HT1080 (cell line): ENCODE measurements around the gene LY6G6C. TPM values are rescaled to one million over a fixed set of nuclear protein-coding genes. Genes with fewer than 3 reads are reported as not detected.
"Not testable (repeated sequence)": the region's sequence is repeated elsewhere in the genome, so short reads cannot be mapped to it uniquely, and the experiment has no call there.

Source experiments
- DNase-seq: peaks from one replicate; pipeline ENCODE4 v3.0.0-alpha.2; 2015; ENCODE audit warnings: low read depth
- total RNA-seq: library from RNA; depleted of rRNA; stranded (reverse); fragments of >200 nt; shearing (Covaris generic); gene quantifications from 2 replicates; pipeline ENCODE4 v1.2.3, GENCODE V29; 2014

The LY6G6C gene
- total RNA-seq, 1 experiment from 2014 or later = not detected

DNA sequence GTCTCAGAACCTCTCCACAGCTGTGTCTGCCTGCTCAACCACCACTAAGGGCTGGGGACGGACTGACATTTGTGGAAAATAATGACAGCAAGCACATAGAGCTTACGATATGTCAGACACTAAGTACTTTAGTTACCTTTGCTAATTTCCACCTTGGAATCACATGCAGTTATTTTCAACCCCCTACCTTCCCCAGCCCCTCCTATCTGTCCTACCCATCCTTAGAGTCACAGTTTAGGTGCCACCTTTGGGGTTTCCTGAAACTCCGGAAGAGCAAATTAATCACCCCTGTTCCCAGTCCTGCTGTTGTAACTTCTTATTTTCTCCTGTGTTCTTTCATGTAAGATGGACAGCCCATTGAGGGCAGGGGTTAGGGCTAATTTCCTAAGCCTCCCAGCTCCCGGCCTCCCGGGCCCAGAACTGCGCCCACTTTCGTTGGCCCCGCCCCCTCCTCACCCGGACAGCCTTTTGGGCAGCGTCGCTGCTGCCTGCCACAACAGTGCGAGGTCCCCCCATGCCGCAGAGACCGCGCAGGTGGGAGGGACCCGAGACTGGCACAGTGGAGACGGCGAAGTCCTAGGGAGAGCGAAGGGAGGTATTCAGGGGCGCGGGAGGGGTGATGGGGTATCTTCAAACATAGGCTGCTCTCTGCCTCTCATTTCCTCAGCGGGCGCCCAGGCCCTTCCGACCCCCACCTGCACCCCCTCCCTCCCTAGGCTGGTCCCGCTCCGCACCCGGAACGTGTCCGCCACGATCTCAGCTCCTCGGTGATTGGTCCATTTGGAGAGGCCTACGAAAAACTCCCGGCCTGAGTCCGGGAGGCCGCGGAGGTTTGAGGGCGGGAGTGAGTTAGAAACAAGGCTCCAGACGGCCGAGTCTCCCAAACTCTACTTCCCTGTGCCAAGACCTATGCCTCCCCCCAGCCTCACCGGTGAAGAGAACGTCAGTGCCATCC is 6.4 kb upstream of the LY6G6C start:
- DNase-seq = no peak

DNA sequence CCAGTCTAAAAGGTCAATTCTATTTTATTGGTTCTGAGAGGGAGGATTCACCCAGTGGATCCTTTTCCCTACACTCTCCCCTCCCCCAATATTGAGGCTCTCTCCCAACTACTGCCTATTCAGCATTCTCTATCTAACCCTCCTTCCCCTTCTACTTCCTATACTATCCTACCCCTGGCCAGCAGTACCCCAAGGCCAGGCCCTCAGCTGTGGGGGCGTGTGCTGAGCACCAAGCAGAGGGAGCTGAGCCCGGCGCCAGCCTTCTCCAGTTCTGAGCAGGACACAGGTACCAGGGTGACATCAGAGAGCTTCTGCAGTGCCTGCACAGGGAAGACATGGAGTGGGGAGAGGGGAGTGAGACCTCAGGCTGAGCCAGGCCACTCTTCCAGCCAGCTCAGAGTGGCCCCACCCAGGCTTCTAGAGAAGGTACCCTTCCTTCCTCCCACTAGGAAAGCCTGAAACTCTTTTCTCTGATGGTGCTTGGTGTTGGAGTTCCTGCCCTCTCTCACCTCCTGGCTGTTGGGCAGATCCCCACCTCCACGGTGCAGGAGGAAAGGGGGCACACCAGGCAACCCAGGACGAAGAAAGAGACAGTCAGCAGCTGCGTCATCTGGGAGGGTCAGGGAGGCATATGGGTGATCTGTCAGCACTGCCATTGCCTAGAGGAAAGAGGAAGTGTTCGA is 5.6 kb upstream of the LY6G6C start:
- no peak for DNase-seq

DNA sequence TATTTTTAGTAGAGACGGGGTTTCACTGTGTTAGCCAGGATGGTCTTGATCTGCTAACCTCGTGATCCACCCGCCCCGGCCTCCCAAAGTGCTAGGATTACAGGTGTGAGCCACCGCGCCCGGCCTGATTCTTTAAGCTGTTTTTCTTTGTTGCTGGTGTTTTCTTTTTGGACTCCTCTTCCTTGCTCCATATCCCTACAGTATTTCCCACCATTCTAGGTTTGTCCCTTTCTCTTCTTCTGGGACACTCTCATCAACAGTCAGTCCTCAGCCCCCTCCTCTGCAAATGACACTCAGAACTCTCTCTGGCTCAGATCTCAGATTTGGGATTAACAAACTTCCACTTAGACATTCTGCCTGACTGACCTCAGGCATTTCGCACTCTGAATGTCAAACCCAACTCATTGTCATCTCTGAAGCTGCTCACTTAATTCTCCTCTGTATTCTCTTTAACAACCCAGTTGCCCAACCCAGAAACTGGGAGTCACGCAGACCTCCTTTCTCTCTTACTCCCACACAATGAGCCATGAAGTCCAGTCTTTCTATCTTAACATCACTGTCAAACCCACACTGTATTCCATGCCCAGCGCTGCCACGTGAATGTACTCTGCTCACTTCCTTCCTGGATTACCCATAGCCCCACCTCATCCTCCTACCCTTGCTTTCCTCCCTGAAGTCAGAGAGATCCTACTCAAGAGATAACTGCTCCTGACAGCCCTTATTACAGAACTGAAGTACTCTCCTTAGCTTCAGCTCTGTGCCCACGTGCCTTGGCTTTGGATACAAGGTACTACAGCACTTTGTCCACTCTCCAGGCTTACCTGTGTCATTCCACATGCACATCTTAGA is 4.2 kb upstream of the LY6G6C start:
- DNase-seq = no peak

DNA sequence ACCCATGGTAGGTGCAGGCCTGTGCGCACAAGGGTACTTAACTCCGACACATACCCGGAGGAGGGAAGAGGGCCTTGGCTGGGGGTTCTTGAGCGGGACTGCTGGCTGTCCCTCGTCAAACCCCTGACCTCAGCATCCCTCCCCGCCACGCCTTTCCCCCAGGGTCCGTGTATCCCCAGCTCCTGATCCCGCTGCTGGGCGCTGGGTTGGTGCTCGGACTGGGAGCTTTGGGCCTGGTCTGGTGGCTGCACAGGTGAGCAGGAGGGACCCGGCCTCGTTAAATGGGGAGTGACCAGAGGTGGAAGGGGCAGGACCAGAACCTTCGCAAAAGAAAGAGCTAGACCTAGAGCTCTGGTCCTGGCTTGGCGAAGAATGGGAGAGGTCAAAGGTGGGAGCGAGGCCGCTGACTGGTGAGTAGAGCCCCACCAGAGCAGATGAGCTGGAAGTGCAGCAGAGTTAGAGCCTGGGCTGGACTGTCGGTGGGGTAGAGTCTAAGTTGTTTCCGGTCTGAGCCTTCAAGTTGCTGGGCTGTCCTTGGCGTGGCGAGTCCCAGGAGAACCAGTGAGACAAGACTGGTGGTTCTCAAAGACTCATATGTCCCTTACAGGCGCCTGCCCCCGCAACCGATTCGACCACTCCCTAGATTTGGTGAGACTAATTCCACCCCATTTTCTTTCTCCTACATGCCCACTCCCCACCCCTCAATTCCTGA is 2.6 kb upstream of the LY6G6C start:
- no peak for DNase-seq

DNA sequence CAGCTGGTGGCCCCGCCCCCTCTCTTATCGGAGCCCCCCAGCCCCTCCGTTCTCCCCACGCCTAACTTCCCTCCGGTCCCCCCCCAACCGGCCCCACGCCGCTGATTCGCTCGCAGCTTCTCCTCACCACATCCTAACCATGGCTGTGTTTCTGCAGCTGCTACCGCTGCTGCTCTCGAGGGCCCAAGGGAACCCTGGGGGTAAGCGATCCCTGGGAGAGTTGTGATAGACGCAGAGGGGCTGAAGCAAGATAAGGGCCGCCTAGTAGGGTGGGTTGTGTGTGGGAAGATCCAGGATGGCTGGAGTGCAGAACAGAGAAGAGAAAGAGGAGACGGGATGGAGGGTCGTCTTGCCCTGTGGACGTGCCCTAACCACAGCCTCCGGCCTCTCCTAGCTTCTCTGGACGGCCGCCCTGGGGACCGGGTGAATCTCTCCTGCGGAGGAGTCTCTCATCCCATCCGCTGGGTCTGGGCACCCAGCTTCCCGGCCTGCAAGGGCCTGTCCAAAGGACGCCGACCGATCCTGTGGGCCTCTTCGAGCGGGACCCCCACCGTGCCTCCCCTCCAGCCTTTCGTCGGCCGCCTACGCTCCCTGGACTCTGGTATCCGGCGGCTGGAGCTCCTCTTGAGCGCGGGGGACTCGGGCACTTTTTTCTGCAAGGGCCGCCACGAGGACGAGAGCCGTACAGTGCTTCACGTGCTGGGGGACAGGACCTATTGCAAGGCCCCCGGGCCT is 1.9 kb upstream of the LY6G6C start, which contains the start of gene MPIG6B:
Gene MPIG6B, plus strand, starts transcription at position 129 of the 735 bp plus-strand sequence. Its CDS starts 11 bp downstream, at position 140.
- DNase-seq = no peak

DNA sequence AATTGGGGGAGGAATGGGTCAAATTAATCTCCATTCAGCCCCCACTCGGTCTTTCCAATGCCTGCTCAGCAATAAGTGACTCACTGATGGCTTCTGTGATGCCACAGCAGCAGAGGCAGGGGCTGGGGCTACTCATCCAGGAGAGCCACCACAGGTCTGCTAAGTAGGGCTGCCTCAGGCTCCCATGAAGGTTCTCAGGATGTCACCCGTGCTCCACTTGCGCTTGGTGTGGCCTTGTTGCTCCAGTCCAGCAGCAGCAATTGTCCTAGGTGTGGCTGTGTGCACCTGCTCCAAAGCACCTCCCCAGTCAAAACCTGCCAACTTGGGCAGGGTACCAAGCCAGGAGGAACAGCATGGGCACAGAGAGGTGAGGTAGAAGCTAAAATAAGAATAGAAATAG is 627 bp upstream of the LY6G6C start:
- DNase-seq = no peak

DNA sequence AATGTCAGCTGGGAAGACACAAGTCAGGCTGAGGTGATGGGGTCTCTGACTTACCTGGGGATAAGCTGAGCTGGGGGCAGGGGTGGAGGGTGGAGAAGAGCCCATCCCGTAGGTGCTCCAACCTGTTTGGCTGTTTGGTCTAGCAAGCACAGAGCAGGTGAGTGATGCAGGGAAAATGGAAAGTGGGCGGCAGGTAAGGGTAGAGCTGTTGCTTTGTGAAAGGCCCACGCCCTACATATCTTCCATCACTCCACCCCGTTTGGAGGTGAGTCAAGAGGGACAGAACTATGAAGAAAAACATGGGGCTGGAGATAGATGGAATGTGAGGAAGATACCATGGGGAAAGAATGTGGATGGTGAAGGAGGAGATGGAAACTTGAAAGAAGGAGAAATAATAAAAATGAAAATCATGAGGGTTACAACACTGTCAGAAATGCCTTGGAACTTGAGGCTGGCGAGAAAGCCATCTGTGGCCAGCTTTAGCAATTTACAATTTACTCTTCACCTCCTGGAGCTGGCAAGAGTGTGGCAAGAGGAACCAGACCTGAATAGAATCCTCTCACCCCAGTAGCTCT is 1.3 kb downstream of the LY6G6C start:
- DNase-seq = no peak

DNA sequence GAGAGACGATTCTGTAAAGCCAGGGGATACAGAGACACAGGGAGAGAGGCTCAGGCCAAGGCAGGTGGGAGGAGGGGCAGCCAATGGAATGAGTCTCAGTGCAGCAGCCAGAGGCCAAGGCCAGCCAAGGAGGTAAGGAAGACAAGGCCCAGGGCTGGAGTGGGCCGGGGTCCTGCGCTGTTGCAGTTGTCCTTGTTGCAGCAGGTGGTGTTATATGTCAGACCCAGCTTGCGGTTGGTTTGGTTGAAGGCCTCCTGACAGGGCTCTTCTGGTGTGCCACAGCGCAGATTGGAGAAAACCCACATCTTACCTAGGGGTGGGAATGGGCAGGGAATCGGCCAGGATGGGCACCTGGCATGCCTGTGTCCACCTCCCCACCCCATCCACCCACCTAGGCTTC is 2.5 kb downstream of the LY6G6C start:
- DNase-seq = no peak

DNA sequence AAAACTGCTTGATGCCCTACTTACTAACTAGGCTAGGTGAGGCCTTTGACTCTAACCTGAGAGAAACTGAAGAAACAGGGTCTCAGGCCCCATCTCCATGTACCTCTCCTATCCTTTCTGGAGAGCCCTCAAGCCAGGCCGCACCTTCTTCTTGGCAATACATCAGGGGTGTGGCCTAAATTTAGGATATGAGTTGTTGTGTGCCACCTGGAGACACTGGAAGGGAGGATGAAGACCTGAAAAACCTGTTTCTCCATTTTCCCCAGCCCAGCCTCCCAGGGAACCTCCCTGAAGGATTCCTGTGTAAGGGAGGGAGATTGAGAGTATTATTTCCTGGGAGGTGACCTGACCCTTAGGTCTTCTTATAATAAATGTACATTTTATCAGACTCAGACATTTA is 3.3 kb downstream of the LY6G6C start:
- DNase-seq = no peak

DNA sequence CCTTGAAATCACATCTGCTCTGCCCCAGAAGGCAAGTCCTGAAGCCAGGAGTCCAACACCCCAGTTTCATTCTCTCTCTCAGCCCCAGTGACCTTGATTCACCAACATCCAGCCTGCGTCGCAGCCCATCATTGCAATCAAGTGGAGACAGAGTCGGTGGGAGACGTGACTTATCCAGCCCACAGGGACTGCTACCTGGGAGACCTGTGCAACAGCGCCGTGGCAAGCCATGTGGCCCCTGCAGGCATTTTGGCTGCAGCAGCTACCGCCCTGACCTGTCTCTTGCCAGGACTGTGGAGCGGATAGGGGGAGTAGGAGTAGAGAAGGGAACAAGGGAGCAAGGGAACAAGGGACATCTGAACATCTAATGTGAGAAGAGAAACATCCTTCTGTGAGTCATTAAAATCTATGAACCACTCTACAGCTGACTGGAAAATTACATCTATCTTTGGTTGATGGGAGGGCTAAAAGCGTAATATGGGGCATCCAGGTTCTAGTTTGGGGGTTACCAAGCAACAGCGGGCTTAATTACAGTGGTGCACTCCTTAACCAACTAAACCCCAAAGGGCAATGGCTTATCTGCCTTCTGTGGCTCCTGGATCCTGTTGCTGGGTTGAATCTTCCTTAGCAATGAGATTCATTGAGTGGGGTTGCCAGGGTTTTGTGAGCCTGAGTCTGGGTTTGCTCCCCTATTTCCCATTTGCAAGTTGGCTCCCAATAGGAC is 3.9 kb downstream of the LY6G6C start:
- no peak for DNase-seq

DNA sequence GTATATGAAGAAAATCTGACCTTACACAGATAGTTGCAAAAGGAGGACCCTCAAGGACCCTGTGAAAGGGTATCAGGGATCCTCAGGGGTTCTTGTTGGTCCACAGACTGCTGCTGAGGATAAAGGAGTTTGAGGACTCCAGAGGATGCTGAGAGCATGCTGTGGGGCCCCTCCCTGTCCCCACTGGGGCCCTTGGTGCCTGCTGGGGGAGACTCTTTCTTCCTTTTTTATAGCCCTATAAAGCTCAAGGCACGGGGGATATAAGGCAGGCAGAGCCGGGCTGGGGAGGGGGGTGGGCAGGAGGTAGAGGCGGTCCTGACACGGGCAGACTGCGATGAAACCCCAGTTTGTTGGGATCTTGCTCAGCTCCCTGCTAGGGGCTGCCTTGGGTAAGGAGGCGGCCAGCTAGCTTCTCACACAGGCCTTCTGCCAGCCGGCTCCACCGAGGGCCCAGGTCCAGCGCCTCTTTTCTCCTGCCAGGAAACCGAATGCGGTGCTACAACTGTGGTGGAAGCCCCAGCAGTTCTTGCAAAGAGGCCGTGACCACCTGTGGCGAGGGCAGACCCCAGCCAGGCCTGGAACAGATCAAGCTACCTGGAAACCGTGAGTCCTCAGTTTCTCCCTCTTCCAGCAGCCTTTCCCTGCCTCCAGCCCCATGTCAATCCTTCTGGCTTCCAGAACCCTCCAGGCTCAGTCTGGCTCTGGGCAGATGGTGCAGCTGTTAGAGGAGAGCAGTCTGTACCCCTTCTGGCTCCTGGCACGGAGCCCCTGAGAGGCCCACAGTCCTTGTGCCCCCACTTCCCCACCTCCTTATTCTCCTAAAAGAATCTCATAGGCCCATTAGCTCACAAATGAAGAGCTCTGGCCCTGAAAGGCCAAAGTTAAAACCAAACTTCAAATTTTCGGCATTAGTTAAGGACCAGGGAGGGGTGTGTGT is 6.3 kb downstream of the LY6G6C start, which contains the start of gene LY6G6D:
Gene LY6G6D, plus strand, starts transcription at position 327 of the 937 bp plus-strand sequence. Its CDS starts 8 bp downstream, at position 335.
- no peak for DNase-seq

DNA sequence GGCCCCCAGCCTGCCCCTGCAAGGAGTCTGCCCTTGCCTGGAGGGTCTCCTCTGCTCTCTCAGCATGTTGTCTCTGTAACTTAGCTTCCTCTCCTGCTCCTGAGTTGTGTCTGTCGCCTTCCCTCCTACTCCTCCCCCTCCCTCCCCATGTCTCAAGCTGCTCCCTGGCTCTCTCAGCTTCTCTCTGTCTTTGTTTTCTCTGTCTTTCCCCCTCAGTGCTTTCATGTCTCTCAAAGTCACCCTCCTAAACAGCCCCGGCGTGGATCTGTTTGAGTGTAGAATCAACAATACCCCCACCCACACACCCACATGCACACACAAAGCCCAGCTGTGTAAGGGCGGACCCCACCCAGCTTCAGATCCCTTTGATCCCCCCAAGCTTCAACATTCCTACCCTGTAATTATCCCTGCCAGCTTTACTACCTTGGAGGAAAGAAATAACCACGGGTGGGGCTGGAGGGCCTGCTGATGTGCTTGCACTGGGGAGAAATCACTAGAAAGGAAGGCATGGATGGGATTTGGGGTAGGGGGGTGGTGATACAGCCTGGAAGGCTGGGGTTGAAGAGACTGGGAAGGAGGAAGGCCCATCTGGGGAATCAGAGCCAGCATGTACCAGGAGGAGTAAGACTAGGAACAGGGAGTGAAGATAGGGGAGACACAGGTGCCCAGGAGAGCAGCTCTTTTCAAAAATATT is 7.4 kb downstream of the LY6G6C start:
- no peak for DNase-seq

DNA sequence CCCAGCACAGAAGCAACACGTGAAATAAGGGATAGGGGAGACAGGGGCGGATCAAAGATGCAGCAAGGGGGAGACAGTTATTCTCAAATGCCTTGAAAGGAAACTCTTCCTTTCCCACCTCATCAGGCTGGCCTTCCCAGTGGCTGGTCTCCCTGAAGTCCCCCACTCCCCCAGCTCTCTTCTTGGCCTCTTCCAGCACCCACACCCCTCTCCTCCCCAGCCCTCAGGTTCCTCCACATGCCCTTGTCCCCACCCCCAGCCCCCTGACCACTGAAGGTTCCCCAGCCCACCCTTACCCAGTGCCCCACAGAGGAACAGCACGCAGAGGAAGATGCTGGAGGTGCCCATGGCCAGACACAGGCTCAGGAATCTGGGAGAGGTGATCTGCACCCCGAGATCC is 8.1 kb downstream of the LY6G6C start:
- DNase-seq = no peak

DNA sequence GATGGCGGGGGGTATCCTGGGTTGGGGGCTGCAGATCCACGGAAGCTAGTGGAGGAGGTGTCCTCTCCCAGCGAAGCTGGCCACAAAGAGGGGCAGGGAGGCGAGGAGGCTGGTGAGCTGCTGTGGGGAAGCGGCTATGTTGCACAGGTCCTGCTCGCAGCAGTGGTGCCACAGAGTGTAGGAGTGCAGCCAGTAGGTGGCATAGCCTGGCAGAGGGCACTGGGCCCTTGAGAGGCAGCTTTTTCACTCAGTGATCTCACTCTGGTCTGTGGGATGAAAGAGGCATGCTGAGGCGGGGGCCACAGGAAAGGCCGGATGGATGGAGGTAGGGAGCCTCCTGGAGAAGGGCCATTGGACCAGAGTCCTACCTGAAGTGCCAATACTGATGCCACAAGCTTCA is 9.2 kb downstream of the LY6G6C start:
- DNase-seq = peak; percentile 25

DNA sequence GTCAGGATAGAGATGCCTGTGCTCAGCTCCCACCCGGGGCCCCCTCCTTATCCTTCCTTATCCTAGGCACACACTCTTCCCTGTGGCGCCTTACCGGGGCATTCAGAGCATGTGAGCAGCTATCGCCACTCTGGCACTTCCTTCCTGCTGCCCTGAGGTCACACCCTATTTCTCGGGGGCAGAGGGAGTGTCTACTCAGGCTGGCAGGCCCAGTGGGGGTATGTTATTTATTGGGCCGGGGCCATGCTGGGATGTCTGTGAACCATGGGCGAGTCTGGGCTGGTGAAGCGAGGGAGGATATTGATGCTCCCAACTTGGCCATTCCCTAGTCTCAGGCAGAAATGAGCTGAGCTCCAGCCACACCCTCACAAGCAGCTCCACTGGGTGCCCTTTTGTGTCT is 10.3 kb downstream of the LY6G6C start:
- no peak for DNase-seq

DNA sequence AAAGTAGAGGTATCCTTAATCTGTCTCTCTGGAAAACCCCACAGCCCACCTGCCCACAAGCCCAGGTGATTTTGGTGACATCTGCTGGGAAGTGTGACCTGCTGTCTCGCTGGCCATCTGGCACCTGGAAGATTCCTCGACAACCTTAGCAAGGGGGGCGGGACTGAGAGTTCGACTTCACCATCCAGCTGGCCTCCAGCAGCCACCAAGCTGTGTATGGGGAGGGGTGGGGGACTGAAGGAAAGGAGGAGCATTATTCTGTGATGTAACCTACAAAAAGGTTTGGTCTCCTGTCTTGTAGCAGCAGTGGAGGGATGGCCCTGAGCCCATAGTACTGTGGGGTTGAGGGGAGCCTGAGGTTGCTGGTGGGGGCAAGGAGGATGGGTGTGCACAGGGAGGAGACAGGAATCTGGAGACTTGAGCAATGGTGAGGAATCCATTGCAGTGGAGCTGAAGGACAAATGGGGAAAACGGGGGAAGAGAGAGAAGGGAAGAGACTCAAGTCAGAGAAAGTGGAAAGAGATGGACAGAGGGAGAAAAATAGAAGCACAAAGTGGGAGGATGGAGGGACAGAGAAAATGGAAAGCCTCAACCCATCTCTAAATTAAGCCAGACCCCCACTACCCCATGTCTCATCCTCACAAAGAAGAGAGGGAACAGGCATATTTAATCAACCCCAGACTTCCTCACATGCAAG is 10.9 kb downstream of the LY6G6C start:
- DNase-seq = no peak

DNA sequence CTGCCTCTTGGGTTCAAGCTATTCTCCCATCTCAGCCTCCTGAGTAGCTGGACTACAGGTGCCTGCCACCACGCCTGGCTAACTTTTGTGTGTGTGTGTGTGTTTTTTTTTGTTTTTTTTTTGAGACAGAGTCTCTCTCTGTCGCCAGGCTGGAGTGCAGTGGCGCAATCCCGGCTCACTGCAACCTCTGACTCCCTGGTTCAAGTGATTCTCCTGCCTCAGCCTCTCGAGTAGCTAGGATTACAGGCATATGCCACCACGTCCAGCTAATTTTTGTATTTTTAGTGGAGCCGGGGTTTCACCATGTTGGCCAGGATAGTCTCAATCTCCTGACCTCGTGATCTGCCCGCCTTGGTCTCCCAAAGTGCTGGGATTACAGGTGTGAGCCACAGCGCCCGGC is 12.4 kb downstream of the LY6G6C start:
- DNase-seq = not testable (repeated sequence)
